Measurements from ENCODE around the gene TBRG4. TPM values are rescaled to one million over a fixed set of nuclear protein-coding genes. Genes with fewer than 3 reads are reported as not detected.

Gene TBRG4
- total RNA-seq, 1 donor from 2014 or later: 49.8 TPM

- no peak for DNase-seq (ENCODE audit: low spot score)
These were observed 51.2 kb downstream of the TBRG4 start for GRCh38 chr7:45060295-45060694.

GRCh38 chr7:45057878-45058277, 53.6 kb downstream of the TBRG4 start:
- DNase-seq (ENCODE audit: low spot score): no peak

- peak; percentile 18 for DNase-seq (ENCODE audit: low spot score)
These were observed 55.8 kb downstream of the TBRG4 start for GRCh38 chr7:45055594-45056219.

- DNase-seq (ENCODE audit: low spot score): no peak
These were observed 56.5 kb downstream of the TBRG4 start for GRCh38 chr7:45055016-45055415.

GRCh38 chr7:45054442-45054841, 57.1 kb downstream of the TBRG4 start:
- peak; percentile 65 for DNase-seq (ENCODE audit: low spot score)

GRCh38 chr7:45053941-45054340, 57.6 kb downstream of the TBRG4 start:
- no peak for DNase-seq (ENCODE audit: low spot score)

- DNase-seq (ENCODE audit: low spot score): peak; percentile 12
These were observed 58.1 kb downstream of the TBRG4 start for GRCh38 chr7:45053401-45053800.

GRCh38 chr7:45052011-45052410, 59.5 kb downstream of the TBRG4 start:
- DNase-seq (ENCODE audit: low spot score): no peak

GRCh38 chr7:45050198-45050597, 61.3 kb downstream of the TBRG4 start:
- DNase-seq (ENCODE audit: low spot score): no peak

Other genes starting within 250 kb of the TBRG4 start
- 25.4 TPM for gene PURB, start 226.2 kb downstream of the TBRG4 start, total RNA-seq
- gene MYO1G, start 132.7 kb downstream of the TBRG4 start, total RNA-seq: 8.7 TPM
- gene CCM2, start 111.5 kb downstream of the TBRG4 start, total RNA-seq: 53.2 TPM
- 6.2 TPM for gene NACAD, start 22.7 kb downstream of the TBRG4 start, total RNA-seq
- 49.2 TPM for gene RAMP3, start 46.1 kb upstream of the TBRG4 start, total RNA-seq

Measured in mesenteric fat pad (tissue), 1 donor.